WTC11 (cell line): ENCODE measurements around the gene SULT1A2. TPM values are rescaled to one million over a fixed set of nuclear protein-coding genes. Genes with fewer than 3 reads are reported as not detected.
"Not testable (repeated sequence)": the region's sequence is repeated elsewhere in the genome, so short reads cannot be mapped to it uniquely, and the experiment has no call there.

Experiments used
- ATAC-seq: fragments of 200-7000 bp; cut with Tn5 transposase; 2 replicates; pipeline ENCODE4 v1.10.0; 2021; ENCODE audit warnings: mild to moderate bottlenecking, moderate library complexity
- CTCF ChIA-PET: fragments of 300-600 bp; sonication (Branson Sonifier 250); formaldehyde crosslinking; loops from one replicate; lab custom pipeline; 2021; ENCODE audit warnings: antibody characterized with exemption; lab: Charles Lee
- POLR2A ChIA-PET: fragments of 350-600 bp; sonication (Branson Sonifier 250); formaldehyde crosslinking; loops from one replicate; lab custom pipeline; 2021; ENCODE audit warnings: antibody characterized with exemption; lab: Charles Lee
- DNase-seq: peaks from one replicate; pipeline ENCODE4 v3.0.0; 2021; ENCODE audit warnings: low spot score
- H3K27ac Mint-ChIP-seq: 2 replicates; pipeline ENCODE4 v1.8.0; 2021; ENCODE audit warnings: mixed read lengths
- H3K27me3 Mint-ChIP-seq: 2 replicates; pipeline ENCODE4 v1.8.0; 2021; ENCODE audit warnings: low read depth, mild to moderate bottlenecking, moderate library complexity, mixed read lengths
- H3K36me3 Mint-ChIP-seq: 2 replicates; pipeline ENCODE4 v1.8.0; 2021; ENCODE audit warnings: mixed read lengths
- H3K4me1 Mint-ChIP-seq: 2 replicates; pipeline ENCODE4 v1.8.0; 2022; ENCODE audit warnings: mixed read lengths
- H3K4me3 Mint-ChIP-seq: 2 replicates; pipeline ENCODE4 v1.8.0; 2021; ENCODE audit warnings: mild to moderate bottlenecking, moderate library complexity, mixed read lengths
- H3K9me3 Mint-ChIP-seq: 2 replicates; pipeline ENCODE4 v1.8.0; 2021; ENCODE audit warnings: mixed read lengths
- AR ChIP-seq: fragments of 250-450 bp; sonication (Bioruptor Pico); IDR thresholded peaks from 2 replicates; pipeline ENCODE4 v1.9.0; 2021; ENCODE audit warnings: mild to moderate bottlenecking
- FOXP1 ChIP-seq: sonication (generic); formaldehyde crosslinking; IDR thresholded peaks from 2 replicates; pipeline ENCODE4 v1.8.0; 2022; ENCODE audit warnings: missing genetic modification reagents, mild to moderate bottlenecking, moderate library complexity, borderline replicate concordance
- GABPB1 ChIP-seq: sonication (generic); formaldehyde crosslinking; IDR thresholded peaks from 2 replicates; pipeline ENCODE4 v1.8.1; 2023; ENCODE audit warnings: mild to moderate bottlenecking, missing genetic modification reagents
- GRHL2 ChIP-seq: fragments of 250-450 bp; sonication (Bioruptor Pico); IDR thresholded peaks from 2 replicates; pipeline ENCODE4 v1.8.0; 2022; ENCODE audit warnings: mild to moderate bottlenecking, moderate library complexity; ENCODE audit not compliant: insufficient replicate concordance, severe bottlenecking
- HMGA2 ChIP-seq: fragments of 250-450 bp; sonication (Bioruptor Pico); IDR thresholded peaks from 2 replicates; pipeline ENCODE4 v1.4.0; 2021; ENCODE audit warnings: mild to moderate bottlenecking, moderate library complexity
- IRF2 ChIP-seq: sonication (generic); formaldehyde crosslinking; IDR thresholded peaks from 2 replicates; pipeline ENCODE4 v1.8.0; 2022; ENCODE audit warnings: low read depth, missing genetic modification reagents, borderline replicate concordance
- NFE2L1 ChIP-seq: sonication (generic); formaldehyde crosslinking; IDR thresholded peaks from 2 replicates; pipeline ENCODE4 v1.8.1; 2023; ENCODE audit warnings: missing genetic modification reagents
- NR1H2 ChIP-seq: sonication (generic); formaldehyde crosslinking; IDR thresholded peaks from 2 replicates; pipeline ENCODE4 v1.9.0; 2021; ENCODE audit warnings: mild to moderate bottlenecking, moderate library complexity, missing genetic modification reagents
- NR3C1 ChIP-seq: sonication (generic); formaldehyde crosslinking; conservative IDR thresholded peaks from 2 replicates; pipeline ENCODE4 v1.8.1; 2023; ENCODE audit warnings: low read depth, mild to moderate bottlenecking, missing genetic modification reagents
- PRRX2 ChIP-seq: fragments of 250-450 bp; sonication (Bioruptor Pico); IDR thresholded peaks from 2 replicates; pipeline ENCODE4 v1.8.0; 2021; ENCODE audit warnings: mild to moderate bottlenecking
- USF2 ChIP-seq: sonication (generic); formaldehyde crosslinking; IDR thresholded peaks from 2 replicates; pipeline ENCODE4 v1.8.1; 2023; ENCODE audit warnings: mild to moderate bottlenecking, missing genetic modification reagents, moderate library complexity
- ZNF219 ChIP-seq: sonication (generic); formaldehyde crosslinking; IDR thresholded peaks from 2 replicates; pipeline ENCODE4 v1.8.0; 2023; ENCODE audit warnings: missing genetic modification reagents, mild to moderate bottlenecking, borderline replicate concordance
- ZNF232 ChIP-seq: sonication (generic); formaldehyde crosslinking; IDR thresholded peaks from 2 replicates; pipeline ENCODE4 v1.8.0; 2022; ENCODE audit warnings: mild to moderate bottlenecking, missing genetic modification reagents
- ZNF671 ChIP-seq: fragments of 250-450 bp; sonication (Bioruptor Pico); IDR thresholded peaks from 2 replicates; pipeline ENCODE4 v1.8.0; 2021; ENCODE audit warnings: mild to moderate bottlenecking
- total RNA-seq: library from RNA; stranded (reverse); gene quantifications from 3 replicates; pipeline ENCODE4 v1.2.3, GENCODE V29; 2021
- TF ChIP-seq, protein P1 (sequence below): fragments of 250-450 bp; sonication (Bioruptor Pico); IDR thresholded peaks from 2 replicates; pipeline ENCODE4 v1.9.0; 2021; ENCODE audit warnings: moderate library complexity, mild to moderate bottlenecking, inconsistent platforms, borderline replicate concordance
- TF ChIP-seq, protein P2 (sequence below): sonication (generic); formaldehyde crosslinking; IDR thresholded peaks from 2 replicates; pipeline ENCODE4 v1.8.0; 2022; ENCODE audit warnings: mild to moderate bottlenecking, missing genetic modification reagents
- TF ChIP-seq, protein P3 (sequence below): sonication (generic); formaldehyde crosslinking; IDR thresholded peaks from 2 replicates; pipeline ENCODE4 v1.8.1; 2023; ENCODE audit warnings: mild to moderate bottlenecking, missing genetic modification reagents

Gene SULT1A2
- total RNA-seq, 1 experiment from 2014 or later: 0.35 TPM

DNA sequence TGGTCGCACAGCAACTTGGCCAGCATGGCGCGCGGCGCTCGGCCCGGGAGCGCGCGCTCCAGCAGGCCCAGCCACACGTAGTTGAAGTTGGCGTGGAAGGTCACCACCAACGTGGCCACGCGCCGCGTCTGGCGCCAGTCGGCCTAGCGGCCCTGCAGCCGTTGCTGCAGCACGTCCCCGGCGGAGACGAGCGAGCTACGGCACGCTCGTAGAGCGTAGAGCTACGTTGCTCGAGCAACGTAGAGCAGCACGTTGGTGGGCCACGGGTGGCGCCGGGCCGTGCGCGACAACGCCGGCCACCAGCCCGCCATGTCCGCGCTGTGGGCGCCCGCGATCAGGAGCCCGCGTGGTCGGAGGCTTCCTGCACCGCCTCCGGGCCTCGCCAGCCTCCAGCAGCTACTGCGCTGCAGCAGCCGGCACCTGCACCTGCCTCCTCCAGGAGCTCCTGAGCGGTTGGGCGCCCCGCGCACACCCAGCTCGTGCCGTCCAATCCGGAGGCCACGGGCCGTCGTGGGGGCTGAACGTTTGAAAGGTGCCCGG, 26.4 kb upstream of the SULT1A2 start:
- ATAC-seq: peak; percentile 65
- Mint-ChIP-seq H3K4me1 (peaks cover 19% of the 10 kb centered on the region), H3K9me3 (0 out of 2 replicates have a peak, but pooled peaks cover 3% of the 10 kb centered on the region), H3K4me3 (peak overlapping the region; percentile 57), H3K27ac (no peak overlapping the region), H3K27me3 (no peaks in the 10 kb centered on the region), H3K36me3 (no peaks in the 10 kb centered on the region)
- ChIA-PET CTCF (interaction anchor here (1.0 to 1.2 kb wide), 2 partner anchors 26 to 302 kb away, joined by 3 read pairs; partner anchors contain the start of gene SULT1A2), POLR2A (no interaction called here)
- peak; percentile 64 for DNase-seq
- no peak for TF ChIP-seq ZNF671 (CRISPR knock-in tag)
- TF ChIP-seq NR1H2 (CRISPR knock-in tag): no peak
- TF ChIP-seq FOXP1: no peak
- TF ChIP-seq IRF2: no peak
- TF ChIP-seq NFE2L1 (CRISPR knock-in tag): no peak
- TF ChIP-seq, protein P1, sequence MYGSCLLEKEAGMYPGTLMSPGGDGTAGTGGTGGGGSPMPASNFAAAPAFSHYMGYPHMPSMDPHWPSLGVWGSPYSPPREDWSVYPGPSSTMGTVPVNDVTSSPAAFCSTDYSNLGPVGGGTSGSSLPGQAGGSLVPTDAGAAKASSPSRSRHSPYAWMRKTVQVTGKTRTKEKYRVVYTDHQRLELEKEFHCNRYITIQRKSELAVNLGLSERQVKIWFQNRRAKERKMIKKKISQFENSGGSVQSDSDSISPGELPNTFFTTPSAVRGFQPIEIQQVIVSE (CRISPR knock-in tag): no peak
- no peak for TF ChIP-seq PRRX2
- TF ChIP-seq NR3C1 (CRISPR knock-in tag): no peak
- TF ChIP-seq ZNF232: no peak
- no peak for TF ChIP-seq USF2 (CRISPR knock-in tag)
- no peak for TF ChIP-seq GABPB1
- no peak for TF ChIP-seq HMGA2 (CRISPR knock-in tag)
- TF ChIP-seq, protein P2, sequence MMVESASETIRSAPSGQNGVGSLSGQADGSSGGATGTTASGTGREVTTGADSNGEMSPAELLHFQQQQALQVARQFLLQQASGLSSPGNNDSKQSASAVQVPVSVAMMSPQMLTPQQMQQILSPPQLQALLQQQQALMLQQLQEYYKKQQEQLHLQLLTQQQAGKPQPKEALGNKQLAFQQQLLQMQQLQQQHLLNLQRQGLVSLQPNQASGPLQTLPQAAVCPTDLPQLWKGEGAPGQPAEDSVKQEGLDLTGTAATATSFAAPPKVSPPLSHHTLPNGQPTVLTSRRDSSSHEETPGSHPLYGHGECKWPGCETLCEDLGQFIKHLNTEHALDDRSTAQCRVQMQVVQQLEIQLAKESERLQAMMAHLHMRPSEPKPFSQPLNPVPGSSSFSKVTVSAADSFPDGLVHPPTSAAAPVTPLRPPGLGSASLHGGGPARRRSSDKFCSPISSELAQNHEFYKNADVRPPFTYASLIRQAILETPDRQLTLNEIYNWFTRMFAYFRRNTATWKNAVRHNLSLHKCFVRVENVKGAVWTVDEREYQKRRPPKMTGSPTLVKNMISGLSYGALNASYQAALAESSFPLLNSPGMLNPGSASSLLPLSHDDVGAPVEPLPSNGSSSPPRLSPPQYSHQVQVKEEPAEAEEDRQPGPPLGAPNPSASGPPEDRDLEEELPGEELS (CRISPR knock-in tag): no peak
- TF ChIP-seq AR: no peak

DNA sequence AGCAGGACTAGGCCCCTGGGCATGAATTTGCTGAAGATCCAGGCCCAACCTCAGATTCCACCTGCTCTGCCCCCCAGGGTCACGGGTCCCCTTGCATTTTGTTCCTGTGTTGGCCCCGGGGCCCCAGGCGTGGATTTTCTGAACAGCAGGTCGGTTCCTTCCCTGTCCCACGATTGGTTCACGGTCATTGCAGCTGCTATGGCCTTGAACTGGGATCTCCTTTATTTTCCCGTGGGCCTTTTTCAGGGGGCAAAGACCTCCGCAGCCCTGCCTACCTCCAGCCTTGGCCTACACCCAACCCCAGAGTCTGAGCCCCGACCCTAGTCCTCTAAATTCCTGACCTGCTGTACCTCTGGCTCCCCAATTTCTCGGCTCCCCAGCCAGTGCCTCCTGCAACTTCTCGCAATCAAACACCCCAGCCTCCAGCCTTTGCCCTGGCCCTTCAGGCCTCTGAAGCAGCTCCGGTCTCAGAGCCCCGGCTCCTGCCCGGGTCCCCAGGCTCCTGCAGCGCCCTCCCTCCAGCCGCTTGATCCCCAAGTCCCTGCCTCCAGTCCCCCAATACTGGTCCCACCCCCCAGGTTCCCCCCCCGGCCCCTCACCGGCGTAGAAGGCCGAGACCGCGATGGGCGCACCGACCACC, 25.8 kb upstream of the SULT1A2 start:
- DNase-seq, POLR2A ChIA-PET, H3K27ac Mint-ChIP-seq, H3K36me3 Mint-ChIP-seq, H3K27me3 Mint-ChIP-seq, ATAC-seq, H3K9me3 Mint-ChIP-seq: not testable (repeated sequence)
- CTCF ChIA-PET: interaction anchor here (1.0 to 1.2 kb wide), 2 partner anchors 26 to 301 kb away, joined by 3 read pairs; partner anchors contain the start of gene SULT1A2
- Mint-ChIP-seq H3K4me3 (peak overlapping the region; percentile 52), H3K4me1 (peaks cover 23% of the 10 kb centered on the region)

DNA sequence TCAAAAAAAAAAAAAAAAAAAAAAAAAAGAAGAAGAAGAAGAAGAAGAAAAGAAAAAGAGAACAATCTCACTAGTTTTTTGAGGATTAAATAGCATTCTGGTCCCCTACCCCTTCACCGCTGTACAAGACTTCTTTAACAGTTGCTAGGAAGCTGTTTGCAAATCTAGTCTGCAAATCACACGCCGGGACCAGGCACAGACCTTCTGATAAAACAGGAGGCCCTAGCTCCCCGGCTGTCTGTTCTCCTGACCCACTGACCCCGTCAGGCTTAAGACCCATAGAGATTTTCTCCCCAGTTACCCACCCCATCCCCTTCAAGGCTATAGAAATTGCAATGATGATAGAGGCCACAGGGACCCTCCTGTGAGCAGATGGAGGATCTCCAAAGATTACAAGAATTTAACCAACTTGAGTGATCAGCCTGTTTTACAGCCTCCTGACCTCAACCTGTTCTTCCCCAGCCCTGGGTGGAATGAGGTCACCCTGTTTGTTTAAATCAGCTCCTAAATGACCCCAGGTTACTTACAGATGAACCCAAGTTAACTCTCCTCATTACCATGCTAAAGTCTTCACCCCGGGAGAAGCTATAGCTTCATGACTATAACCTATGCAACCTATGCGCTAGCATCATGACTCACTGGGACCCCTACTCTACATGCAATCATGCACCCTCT, 24.8 kb upstream of the SULT1A2 start:
- Mint-ChIP-seq H3K9me3 (no peaks in the 10 kb centered on the region), H3K36me3 (no peaks in the 10 kb centered on the region), H3K4me3 (no peak overlapping the region), H3K27ac (no peak overlapping the region), H3K27me3 (no peaks in the 10 kb centered on the region), H3K4me1 (peaks cover 31% of the 10 kb centered on the region)
- peak; percentile 46 for ATAC-seq
- no peak for DNase-seq
- CTCF ChIA-PET: no interaction called here
- POLR2A ChIA-PET: no interaction called here
- TF ChIP-seq GRHL2 (CRISPR knock-in tag): no peak
- TF ChIP-seq ZNF219 (CRISPR knock-in tag): no peak
- TF ChIP-seq GABPB1: no peak
- TF ChIP-seq, protein P3, sequence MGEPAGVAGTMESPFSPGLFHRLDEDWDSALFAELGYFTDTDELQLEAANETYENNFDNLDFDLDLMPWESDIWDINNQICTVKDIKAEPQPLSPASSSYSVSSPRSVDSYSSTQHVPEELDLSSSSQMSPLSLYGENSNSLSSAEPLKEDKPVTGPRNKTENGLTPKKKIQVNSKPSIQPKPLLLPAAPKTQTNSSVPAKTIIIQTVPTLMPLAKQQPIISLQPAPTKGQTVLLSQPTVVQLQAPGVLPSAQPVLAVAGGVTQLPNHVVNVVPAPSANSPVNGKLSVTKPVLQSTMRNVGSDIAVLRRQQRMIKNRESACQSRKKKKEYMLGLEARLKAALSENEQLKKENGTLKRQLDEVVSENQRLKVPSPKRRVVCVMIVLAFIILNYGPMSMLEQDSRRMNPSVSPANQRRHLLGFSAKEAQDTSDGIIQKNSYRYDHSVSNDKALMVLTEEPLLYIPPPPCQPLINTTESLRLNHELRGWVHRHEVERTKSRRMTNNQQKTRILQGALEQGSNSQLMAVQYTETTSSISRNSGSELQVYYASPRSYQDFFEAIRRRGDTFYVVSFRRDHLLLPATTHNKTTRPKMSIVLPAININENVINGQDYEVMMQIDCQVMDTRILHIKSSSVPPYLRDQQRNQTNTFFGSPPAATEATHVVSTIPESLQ (CRISPR knock-in tag): no peak

- H3K9me3 Mint-ChIP-seq, CTCF ChIA-PET, POLR2A ChIA-PET, ATAC-seq, H3K27me3 Mint-ChIP-seq, H3K4me3 Mint-ChIP-seq, DNase-seq, H3K36me3 Mint-ChIP-seq, H3K27ac Mint-ChIP-seq: not testable (repeated sequence)
- peaks cover 33% of the 10 kb centered on the region for H3K4me1 Mint-ChIP-seq
These were observed 23.5 kb upstream of the SULT1A2 start for GRCh38 chr16:28620316-28620715.
